ENCODE data around the gene TIGD6.
"Not testable (repeated sequence)": the region's sequence is repeated elsewhere in the genome, so short reads cannot be mapped to it uniquely, and the experiment has no call there.

TIGD6 gene

DNA sequence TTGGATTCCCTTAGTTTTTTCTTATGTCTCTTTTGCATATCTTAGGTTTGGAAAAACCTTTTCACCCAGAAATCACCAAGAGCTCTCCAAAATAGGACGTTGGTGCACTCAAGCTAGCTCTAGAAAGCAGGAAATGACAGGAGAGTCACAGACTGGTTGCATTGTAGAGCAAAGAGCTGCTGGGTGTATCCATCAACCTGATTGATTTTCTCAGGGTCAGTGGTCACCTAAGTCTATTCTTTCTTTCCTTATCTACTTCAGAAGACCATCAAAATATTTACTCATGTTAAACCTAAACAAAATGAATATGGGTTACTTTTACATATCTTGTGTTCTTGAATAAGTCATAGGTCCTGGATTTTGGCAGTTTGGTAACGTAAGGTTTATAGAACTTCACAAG lies 25.0 kb downstream of the TIGD6 start:
- no peak for DNase-seq (ENCODE audit: low read depth)

DNA sequence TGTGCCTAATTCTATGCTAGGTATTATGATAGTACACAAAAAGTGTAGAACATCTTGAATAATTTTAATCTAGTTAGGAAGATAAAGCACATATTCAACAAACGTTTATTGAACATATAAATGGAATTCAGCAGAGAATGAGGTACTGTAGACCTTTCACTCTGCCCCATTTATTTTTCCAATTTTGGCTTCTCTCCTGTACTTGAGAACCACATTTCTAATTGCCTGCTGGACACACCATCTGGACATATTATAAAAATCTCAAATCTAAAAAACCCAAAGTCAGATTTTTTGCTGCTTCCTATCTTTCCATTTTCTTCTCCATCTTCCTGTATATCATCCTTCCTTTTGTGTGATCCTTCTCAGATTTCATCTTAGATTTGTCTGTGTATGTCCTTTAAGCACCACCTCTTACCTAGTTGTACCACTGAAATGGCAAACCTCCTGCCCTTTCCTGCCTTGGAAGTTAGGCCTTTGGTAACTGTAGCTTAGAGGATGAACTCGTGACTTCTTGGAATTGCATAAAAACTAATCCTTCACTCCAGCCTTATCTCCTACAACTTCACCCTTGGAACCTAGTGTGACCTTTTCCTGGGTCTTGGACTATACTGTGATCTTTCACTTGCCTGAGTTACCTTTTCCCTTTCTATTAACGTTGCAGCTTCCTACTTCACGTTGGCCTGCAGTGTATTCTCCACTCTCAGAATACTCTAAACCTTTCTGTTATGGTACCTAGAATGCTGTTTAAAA lies 31.1 kb downstream of the TIGD6 start:
- no peak for DNase-seq (ENCODE audit: low read depth)

DNA sequence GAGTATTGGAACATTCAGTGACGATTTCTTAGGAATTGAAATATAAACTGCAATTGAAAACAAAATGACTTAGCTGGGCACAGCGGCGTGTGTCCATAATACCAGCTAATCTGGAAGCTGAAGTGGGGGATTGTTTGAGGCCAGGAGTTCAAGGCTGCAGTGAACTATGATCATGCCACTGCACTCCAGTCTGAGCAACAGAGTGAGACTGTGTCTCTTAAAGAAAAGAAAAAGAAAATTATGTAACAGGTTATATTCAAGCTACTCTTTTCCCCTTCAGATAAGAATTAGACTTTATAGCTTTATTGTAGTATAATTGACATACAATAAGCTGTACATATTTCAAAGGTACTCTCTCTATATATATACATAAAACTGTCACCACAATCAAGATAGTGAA lies 33.5 kb downstream of the TIGD6 start:
- DNase-seq (ENCODE audit: low read depth): no peak

DNA sequence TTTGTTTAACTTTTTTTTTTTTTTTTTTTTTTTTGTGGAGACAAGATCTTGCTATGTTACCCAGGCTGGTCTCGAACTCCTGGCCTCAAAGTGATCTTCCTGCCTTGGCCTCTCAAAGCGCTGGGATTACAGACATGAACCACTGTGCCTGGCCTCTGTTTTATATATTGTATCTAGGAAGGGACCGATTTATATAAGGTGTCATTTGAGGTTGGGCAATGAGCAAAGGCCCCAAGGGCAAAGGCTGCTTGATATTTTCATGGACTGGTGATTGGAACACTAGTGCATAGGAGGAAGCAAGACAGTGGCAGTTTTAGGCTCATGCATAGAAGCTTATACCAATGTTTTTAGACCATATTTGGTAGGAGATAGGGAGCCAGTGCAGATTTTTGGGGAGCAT lies 36.7 kb downstream of the TIGD6 start:
- DNase-seq (ENCODE audit: low read depth): no peak

DNA sequence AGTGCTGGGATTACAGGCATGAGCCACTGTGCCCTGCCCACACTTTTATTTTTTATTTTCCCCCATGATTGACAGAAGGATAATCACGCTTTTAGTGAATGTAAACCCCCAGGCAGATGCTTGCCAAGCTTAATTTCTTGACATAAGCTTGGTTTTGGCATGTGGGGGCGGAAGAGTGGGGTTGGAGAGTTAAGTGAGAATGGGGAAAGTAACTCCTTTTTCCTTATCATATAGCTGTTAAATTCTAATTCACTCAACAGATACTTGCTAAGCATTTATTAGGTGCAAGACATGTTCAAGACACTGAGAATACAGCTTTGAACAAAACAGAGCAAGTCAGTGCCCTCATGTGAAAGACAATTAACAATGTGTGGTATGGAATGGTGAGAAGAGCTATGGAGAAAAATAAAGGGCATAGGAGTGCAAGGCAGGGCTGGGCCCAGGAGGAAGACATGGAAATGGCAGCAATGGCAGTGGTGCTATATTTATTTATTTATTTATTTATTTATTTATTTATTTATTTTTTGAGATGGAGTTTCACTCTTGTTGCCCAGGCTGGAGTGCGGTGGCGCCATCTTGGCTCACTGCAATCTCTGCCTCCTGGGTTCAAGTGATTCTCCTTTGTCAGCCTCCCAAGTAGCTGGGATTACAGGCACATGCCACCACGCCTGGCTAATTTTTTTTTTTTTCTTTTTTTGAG lies 37.7 kb downstream of the TIGD6 start:
- DNase-seq (ENCODE audit: low read depth): no peak

DNA sequence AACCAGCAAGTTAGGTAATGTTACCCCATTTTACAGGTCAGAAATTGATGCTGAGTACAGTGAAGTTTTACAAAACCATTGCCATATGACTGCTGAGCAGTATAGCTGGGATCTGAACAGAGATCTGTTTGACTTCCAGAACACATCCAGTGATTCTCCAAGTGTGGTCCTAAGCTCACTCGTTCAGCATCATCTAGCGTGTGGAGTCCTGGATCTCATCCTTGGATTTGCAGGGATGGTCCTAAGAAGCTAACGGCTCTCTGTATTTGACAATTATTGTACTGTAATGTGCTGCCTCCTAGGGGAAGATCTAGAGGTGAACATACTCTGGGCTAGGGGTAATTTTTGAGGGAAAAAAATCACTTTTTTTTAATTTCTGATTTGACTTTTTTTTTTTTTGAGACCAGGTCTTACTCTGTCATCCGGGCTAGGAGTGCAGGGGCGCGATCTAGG lies 38.5 kb downstream of the TIGD6 start:
- peak; percentile 38 for DNase-seq (ENCODE audit: low read depth)

DNA sequence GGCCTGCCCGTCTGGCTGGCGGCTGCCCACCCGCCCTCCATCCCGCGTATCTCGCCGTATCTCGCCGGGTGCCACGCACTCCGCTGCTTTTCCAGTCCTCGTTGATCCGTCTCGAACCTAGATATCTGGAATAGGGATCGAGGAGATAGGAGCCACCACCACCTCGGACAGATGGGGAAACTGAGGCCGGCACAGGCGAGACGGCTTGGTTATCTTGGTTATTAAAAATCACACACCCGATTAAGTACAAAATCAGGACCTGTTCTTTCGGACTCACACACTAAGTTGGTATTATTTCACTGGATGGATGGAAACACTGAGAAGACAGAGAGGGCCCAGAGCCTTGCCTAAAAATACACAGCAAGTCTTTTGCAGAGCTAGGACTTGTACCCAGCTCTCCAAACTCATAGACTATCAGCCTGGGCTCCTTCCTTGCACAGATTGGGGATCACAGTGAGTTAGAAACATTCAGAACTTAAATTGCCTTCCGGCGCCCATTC lies 39.2 kb downstream of the TIGD6 start:
- DNase-seq (ENCODE audit: low read depth): no peak

DNA sequence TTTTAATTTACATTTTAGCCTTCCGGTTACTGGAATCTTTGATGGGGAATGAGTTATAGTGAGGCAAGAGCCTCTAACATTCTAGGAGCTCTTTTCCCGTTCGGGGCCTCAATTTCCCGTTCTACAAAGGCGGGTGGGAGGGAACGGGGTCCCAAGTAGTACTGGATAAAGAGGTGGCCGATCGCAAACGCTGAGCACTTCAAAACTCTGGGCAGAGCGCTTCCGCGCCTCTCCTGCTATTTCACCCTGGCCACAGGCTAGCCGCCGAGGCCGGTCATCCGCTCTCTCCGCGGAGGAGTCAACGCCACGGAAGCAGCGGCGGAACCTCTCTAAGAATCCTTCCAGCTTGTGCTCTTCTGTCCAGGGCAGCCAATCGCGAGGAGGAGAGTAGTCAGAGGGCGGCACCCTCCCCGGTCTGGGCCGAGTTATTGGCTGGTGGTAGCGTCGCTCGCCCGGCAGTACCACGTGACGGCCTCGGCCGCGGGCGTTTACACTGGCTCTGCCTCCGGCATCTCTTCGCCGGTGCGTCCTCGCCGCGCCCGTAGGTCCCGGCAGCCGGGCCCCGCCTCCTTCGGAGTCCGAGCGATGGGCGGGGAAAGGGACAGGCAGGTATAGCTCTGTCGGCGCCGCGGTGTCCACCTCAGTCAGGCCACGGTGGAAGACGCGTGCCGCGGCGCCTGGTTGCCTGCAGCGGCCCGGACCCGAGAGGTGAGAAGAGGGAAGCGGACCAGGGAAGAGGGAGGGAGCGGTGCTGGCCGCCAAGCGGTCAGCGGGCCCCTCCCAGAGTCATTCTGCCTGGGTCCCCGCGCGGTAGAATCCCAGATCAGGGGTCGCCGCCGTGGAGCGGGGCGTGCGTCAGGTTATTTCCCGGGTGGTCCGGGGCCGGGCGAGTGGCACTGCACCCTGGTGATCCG lies 39.9 kb downstream of the TIGD6 start, which contains the start of gene SLC26A2:
TSS of gene SLC26A2 (plus strand) at position 487 of the 914 bp plus-strand sequence. CDS start 16,895 bp downstream, outside the sequence.
- DNase-seq (ENCODE audit: low read depth): peak; percentile 97

DNA sequence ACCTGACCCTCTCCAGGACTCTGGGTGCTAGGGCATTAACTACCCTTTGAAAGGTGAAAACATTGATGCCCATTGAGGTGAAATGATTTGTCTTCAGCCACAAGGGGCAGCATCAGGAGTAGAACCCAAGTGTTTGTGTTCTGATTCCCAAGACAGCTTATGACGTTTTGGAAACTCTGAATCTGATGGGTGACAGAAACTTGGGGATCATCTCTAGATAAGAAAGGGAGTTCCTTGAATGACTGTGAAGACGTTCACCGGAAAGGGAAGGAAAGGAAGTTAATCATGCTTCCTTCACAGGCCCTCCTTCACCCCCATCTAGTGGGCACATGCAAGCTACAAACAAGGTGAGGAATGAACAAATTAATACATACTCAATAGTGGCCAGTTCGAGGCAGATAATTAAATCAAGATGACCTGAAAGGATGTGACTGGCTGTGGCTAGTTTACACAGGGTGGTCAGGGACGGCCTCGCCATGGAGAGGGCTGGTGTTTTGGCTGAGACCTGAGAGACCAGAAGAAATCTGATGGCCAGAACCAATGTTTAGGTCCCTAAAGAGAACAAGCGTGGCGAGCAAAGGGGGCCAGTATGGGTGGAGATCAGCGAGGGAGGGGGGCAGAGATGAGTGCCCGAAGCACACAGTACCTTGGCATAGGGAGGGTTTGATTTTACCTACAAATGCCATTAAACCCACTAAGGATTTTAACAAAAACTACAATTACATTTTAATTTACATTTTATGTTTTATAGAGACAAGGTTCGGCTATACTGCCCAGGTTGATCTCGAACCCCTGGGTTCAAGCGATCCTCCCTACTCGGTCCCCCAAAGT lies 40.8 kb downstream of the TIGD6 start:
- DNase-seq (ENCODE audit: low read depth): peak; percentile 75

DNA sequence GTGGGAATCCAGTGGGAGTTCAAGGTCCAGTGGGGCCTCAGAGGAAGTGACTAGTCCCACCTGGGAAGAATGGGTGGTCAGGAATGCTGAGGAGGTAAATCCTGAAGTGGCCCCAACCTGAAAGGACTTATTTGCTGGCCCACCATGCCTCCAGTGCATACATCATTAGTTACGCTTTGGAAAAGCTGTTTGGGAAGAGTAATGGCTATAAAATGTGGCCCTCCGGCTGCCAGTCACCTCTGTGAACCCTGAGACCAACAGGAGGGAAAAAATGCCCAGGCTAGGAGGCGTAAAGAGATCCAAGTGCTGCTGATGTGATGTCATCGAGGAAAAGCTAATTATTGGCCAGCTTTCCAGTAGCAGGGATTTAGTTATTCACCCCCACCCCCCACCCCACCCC lies 42.6 kb downstream of the TIGD6 start:
- no peak for DNase-seq (ENCODE audit: low read depth)

DNA sequence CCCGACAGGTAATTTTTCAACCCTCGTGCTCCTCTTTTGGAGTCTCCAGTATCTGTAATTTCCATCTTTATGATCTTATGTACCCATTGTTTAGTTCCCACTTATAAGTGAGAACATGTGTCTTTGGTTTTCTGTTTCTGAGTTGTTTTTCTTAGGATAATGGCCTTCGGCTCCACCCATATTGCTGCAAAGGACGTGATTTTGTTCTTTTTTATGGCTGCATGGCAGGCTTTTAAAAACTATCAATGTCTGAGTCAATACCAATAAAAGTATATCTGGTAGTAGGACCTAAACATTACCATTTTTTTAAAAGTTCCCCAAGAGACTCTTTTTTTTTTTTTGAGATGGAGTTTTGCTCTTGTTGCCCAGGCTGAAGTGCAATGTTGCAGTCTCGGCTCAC lies 43.8 kb downstream of the TIGD6 start:
- no peak for DNase-seq (ENCODE audit: low read depth)

DNA sequence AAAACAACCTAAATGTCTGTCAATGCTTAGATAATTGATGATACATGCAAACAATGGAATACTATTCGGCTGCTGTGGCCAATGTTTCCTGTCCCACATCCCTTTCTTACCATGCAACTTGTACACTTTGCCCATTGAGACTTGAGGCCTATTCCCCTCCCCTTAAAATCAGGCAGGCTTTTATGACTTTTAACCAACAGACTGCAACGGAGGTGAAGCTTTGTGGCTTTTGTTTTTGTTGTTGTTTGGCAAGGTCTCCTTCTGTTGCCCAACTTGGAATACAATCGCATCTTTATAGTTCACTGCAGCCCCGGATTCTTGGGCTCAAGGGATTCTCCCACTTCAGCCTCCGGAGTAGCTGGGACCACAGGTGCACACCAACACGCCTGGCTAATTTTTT lies 45.7 kb downstream of the TIGD6 start:
- DNase-seq (ENCODE audit: low read depth): no peak

DNA sequence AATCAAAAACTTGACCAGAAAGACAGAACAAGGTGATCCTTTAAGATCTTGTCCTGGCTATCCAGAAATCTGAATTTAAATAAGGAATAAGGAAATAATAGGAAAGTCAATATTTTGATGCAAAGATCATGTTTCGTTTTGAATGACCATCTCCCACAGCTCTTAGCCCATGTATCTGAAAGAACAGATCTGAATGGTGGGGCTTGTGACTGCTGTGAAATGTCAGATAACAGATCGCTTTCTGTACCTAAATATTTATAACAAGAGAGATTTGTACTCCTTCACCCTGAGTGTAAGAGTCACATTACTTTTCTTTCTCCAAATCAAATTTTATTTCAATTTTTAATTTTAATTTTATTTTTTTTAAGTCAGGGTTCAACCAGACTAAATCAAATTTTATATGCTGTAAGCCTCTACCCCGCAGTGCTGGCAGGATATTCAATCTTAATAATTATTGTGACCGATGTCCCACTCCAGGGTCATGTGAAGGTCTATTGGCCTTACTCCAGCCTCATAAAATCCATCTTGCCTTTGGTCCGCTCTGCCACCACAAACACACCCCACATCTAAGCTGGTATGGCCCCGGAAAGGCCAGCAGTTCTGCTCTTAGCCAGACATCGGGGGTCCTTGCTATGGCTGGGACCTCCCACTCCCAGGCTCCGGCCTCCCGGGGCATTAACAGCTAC lies 46.9 kb downstream of the TIGD6 start:
- DNase-seq (ENCODE audit: low read depth): no peak

DNA sequence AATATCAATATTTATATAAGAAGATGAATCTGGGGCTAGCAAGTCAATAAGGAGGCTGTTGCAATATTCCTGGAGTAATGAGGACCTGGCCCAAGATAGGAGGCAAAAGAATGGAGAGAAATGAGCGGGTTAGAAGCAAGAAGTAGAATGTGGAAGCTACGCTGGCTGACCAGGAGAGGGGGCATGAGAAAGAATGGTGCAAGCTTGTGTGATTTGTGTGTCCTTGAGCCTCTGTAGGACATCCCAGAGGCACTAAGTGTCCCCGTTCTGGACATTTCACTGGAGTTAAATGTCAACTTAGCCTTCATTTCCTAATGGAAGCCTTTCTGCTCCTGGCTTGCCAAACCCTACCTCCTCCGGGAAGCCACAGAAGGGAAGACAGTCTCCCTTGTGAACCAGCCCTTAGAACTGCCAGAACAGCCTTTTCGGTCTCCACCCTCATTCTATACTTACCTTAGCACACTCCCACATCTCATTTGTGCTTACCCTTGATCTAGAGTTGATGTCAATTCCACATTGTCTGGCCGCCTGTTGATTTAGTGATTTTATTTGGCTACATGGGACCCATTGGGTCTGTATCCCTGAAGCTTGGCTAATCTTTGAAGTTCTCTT lies 49.2 kb downstream of the TIGD6 start:
- DNase-seq (ENCODE audit: low read depth): no peak

DNA sequence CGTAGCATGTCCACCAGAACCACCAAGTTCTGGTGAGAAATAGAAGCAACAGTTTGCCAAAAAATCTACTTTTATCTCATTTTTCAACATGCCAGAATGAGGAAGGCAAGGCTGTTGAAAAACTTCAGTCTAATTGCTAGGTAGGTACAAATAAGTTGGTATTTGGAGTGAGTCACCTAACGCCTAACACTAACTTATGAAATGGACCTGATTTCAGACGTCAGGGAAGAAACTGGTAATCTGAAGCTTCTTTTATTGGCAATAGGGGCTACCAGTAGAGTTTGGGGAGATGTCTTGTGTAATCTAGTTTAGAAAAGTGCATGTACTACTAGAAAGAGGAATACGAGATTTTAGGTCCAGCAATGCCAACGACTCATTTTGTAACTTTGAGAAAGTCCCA lies 51.5 kb downstream of the TIGD6 start:
- DNase-seq (ENCODE audit: low read depth): no peak

DNA sequence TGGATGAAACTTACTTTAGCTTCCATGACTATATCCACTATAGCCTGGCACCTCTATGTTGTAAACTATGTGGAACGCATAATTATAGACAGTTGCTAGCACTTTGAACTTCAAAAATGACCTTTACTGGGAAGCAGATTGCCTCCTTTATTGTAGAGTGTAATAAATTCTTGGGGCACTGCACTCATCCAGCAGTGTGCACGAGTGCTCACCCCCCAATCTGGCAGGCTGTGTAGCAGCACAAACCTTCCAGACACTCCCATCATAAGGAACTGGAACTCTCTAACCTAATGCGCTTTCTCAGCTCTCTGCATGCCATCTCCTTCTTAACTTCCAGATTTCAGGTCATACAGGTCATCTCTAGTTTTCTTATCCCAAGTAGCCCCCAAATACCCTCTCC lies 54.3 kb downstream of the TIGD6 start:
- no peak for DNase-seq (ENCODE audit: low read depth)

DNA sequence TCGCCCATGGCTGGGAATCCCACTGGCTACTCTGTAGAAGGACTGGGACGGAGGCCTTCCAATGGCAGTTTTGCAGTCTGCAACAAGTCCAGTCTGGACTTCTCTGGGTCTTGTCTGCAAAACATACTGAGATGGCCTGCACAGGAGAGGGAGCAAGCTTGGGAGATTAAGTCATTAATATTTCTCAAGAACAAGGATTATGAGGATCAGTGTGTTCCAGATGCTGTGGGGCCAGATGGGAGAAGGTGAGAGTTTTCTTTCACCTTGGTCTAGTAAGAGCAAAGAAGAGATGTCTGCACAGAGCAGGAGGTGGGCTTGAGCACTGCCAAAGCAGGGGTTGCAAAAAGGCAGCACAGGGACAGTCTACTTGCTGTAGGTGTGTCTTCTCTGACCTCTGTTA lies 55.8 kb downstream of the TIGD6 start, which contains the start of gene PDE6A:
TSS of gene PDE6A (minus strand) at position 128 of the 400 bp plus-strand sequence. CDS start at position 8, 120 bp downstream.
- DNase-seq (ENCODE audit: low read depth): no peak

DNA sequence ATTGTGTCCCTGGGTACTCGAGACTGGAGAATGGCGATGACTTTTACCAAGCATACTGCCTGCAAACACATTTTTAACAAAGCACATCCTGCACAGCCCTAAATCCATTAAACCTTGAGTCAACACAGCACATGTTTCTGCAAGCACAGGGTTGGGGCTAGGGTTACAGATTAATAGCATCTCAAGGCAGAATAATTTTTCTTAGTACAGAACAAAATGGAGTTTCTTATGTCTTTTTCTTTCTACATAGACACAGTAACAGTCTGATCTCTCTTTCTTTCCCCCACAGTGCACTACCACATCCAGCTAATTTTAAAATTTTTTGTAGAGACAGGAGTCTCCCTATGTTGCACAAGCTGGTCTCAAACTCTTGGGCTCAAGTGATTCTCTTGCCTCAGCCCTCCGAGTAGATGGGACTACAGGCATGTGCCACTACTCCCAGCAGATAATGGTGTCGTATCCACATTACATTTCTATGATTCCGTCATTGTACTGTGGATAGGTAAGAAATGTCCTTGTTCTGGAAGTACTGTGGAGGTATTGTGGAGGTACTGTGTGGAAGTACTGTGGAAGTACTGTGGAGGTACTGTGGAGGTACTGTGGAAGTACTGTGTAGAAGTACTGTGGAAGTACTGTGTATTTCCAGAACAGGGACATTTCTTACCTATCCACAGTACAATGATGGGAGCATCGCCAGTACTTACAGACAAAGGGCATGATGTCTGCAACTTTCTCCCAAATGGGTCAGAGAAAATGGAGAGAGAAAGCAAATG lies 57.1 kb downstream of the TIGD6 start:
- DNase-seq (ENCODE audit: low read depth): not testable (repeated sequence)

Measured in stromal cell of bone marrow (primary cell).